Renal cortical epithelial cell (primary cell): Measurements from ENCODE around the gene RASSF4. TPM values are rescaled to one million over a fixed set of nuclear protein-coding genes. Genes with fewer than 3 reads are reported as not detected.
A peak's percentile ranks its signal among the peaks of the same experiment; 100 is the strongest.
"Not testable (repeated sequence)": the region's sequence is repeated elsewhere in the genome, so short reads cannot be mapped to it uniquely, and the experiment has no call there.

Experiments used
- DNase-seq: peaks from one replicate; pipeline ENCODE4 v3.0.0-alpha.2; 2011; ENCODE audit warnings: low read depth
- total RNA-seq: library from RNA; depleted of rRNA; stranded (reverse); fragments of >200 nt; gene quantifications from 2 replicates; pipeline ENCODE4 v1.2.3, GENCODE V29; 2014

Gene RASSF4
- total RNA-seq, 1 donor from 2014 or later: 79.1 TPM

GRCh38 chr10:45003432-45004000, 43.9 kb downstream of the RASSF4 start:
- DNase-seq: no peak

GRCh38 chr10:45004661-45005060, 45.1 kb downstream of the RASSF4 start:
- DNase-seq: no peak

- DNase-seq: no peak
Measured at GRCh38 chr10:45005284-45005683, 45.7 kb downstream of the RASSF4 start.

GRCh38 chr10:45006276-45007030, 46.9 kb downstream of the RASSF4 start:
- DNase-seq: no peak

GRCh38 chr10:45008524-45009161, 49.0 kb downstream of the RASSF4 start:
- DNase-seq: peak; percentile 90

GRCh38 chr10:45014557-45014956, 55.0 kb downstream of the RASSF4 start:
- DNase-seq: not testable (repeated sequence)

GRCh38 chr10:45015590-45015989, 56.0 kb downstream of the RASSF4 start:
- no peak for DNase-seq

GRCh38 chr10:45023426-45023825, 63.8 kb downstream of the RASSF4 start:
- DNase-seq: no peak

GRCh38 chr10:45034301-45034700, 74.7 kb downstream of the RASSF4 start:
- DNase-seq: peak; percentile 8

GRCh38 chr10:45035673-45036072, 76.1 kb downstream of the RASSF4 start:
- no peak for DNase-seq

GRCh38 chr10:45040921-45041542, 81.4 kb downstream of the RASSF4 start:
- peak; percentile 22 for DNase-seq

- DNase-seq: no peak
Measured at GRCh38 chr10:45044290-45044689, 84.7 kb downstream of the RASSF4 start.

Other genes starting within 250 kb of the RASSF4 start
- gene TMEM72, start 48.5 kb upstream of the RASSF4 start, total RNA-seq: 0.15 TPM in 1 of 2 replicates, not detected in the other
- gene DEPP1, start 19.0 kb downstream of the RASSF4 start, total RNA-seq: 11.3 and 24.5 TPM in 2 replicates
- 24.5 and 26.8 TPM in 2 replicates for gene ZNF22, start 41.1 kb downstream of the RASSF4 start, total RNA-seq